HEK293T (cell line): ENCODE results near the gene FBXO41.

ENCODE experiments used
- CTCF ChIA-PET: fragments of 350-600 bp; formaldehyde crosslinking; extraction: SDS; loops from one replicate; lab custom pipeline; 2021; ENCODE audit warnings: antibody characterized with exemption, inconsistent platforms; lab: Yijun Ruan, JAX
- POLR2A ChIA-PET: fragments of 350-600 bp; formaldehyde crosslinking; extraction: SDS; loops from one replicate; lab custom pipeline; 2020; ENCODE audit warnings: antibody characterized with exemption, inconsistent platforms; lab: Yijun Ruan, JAX
- DNase-seq: peaks from one replicate; pipeline ENCODE4 v3.0.0; 2012; ENCODE audit warnings: mixed read lengths; ENCODE audit errors: extremely low spot score
- ARNT ChIP-seq: fragments of 450-650 bp; IDR thresholded peaks from 2 replicates; pipeline ENCODE4 v1.6.1; 2017; ENCODE audit warnings: mild to moderate bottlenecking
- BHLHE40 ChIP-seq: fragments of 450-650 bp; IDR thresholded peaks from 2 replicates; pipeline ENCODE4 v1.6.1; 2016; ENCODE audit warnings: mild to moderate bottlenecking, moderate library complexity, borderline replicate concordance
- CTBP1 ChIP-seq: fragments of 450-650 bp; IDR thresholded peaks from 2 replicates; pipeline ENCODE4 v1.6.1; 2016; ENCODE audit warnings: borderline replicate concordance
- ELF4 ChIP-seq: fragments of 450-650 bp; IDR thresholded peaks from 2 replicates; pipeline ENCODE4 v1.6.1; 2017; ENCODE audit warnings: antibody characterized with exemption
- FOXA1 ChIP-seq: fragments of 450-650 bp; IDR thresholded peaks from 2 replicates; pipeline ENCODE4 v1.6.1; 2016; ENCODE audit warnings: mild to moderate bottlenecking
- FOXK2 ChIP-seq: fragments of 450-650 bp; IDR thresholded peaks from 2 replicates; pipeline ENCODE4 v1.6.1; 2016; ENCODE audit warnings: mild to moderate bottlenecking
- FOXM1 ChIP-seq: fragments of 450-650 bp; IDR thresholded peaks from 2 replicates; pipeline ENCODE4 v1.6.1; 2017; ENCODE audit warnings: mild to moderate bottlenecking, borderline replicate concordance
- HDGF ChIP-seq: fragments of 450-650 bp; IDR thresholded peaks from 2 replicates; pipeline ENCODE4 v1.6.1; 2017; ENCODE audit warnings: antibody characterized with exemption, borderline replicate concordance
- L3MBTL2 ChIP-seq: fragments of 450-650 bp; conservative IDR thresholded peaks from 2 replicates; pipeline ENCODE4 v1.6.1; 2016; ENCODE audit warnings: mild to moderate bottlenecking
- LEF1 ChIP-seq: fragments of 450-650 bp; IDR thresholded peaks from 2 replicates; pipeline ENCODE4 v1.6.1; 2017; ENCODE audit warnings: mild to moderate bottlenecking, borderline replicate concordance
- NFRKB ChIP-seq: fragments of 450-650 bp; IDR thresholded peaks from 2 replicates; pipeline ENCODE4 v1.6.1; 2016; ENCODE audit warnings: mild to moderate bottlenecking, moderate library complexity
- SP1 ChIP-seq: fragments of 450-650 bp; IDR thresholded peaks from 2 replicates; pipeline ENCODE4 v1.6.1; 2017
- SUZ12 ChIP-seq: fragments of 450-650 bp; IDR thresholded peaks from 2 replicates; pipeline ENCODE4 v1.6.1; 2016; ENCODE audit warnings: mild to moderate bottlenecking
- TARDBP ChIP-seq: fragments of 450-650 bp; IDR thresholded peaks from 2 replicates; pipeline ENCODE4 v1.6.1; 2016
- ZNF384 ChIP-seq: fragments of 450-650 bp; IDR thresholded peaks from 2 replicates; pipeline ENCODE4 v1.6.1; 2016
- TF ChIP-seq, protein P1 (sequence below): fragments of 450-650 bp; IDR thresholded peaks from 2 replicates; pipeline ENCODE4 v1.6.1; 2016

FBXO41 gene

DNA sequence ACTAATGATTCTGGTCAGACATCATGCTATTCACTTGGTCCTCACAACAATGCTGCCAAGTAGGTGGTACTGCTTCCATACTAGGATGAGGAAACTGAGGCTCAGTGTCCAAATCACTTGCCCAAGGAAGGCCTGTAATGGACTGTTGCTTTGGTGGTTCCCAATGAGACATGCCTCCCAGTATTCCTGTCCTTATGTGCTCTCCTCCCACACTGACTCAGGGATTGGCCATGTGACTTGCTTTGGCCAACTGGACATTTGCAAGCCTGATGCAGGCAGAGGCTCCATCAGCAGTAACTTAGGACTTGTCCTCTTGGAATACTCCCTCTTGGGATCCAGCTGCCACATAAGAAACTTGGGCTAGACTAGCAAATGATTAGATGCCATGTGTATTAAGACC lies 3.0 kb downstream of the FBXO41 start:
- POLR2A ChIA-PET, result no interaction called here
- CTCF ChIA-PET, result interaction anchor here (1.7 kb wide), 1 partner anchor 11 kb away, joined by 7 read pairs; no protein-coding TSS in a partner anchor
- TF ChIP-seq ELF4 (no peak), BHLHE40 (no peak), CTBP1 (no peak), FOXM1 (no peak), LEF1 (no peak), ZNF384 (no peak), L3MBTL2 (no peak), TARDBP (no peak), HDGF (no peak), SUZ12 (no peak), FOXK2 (no peak), FOXA1 (no peak), SP1 (no peak), NFRKB (no peak), ARNT (no peak)
- TF ChIP-seq, protein P1, sequence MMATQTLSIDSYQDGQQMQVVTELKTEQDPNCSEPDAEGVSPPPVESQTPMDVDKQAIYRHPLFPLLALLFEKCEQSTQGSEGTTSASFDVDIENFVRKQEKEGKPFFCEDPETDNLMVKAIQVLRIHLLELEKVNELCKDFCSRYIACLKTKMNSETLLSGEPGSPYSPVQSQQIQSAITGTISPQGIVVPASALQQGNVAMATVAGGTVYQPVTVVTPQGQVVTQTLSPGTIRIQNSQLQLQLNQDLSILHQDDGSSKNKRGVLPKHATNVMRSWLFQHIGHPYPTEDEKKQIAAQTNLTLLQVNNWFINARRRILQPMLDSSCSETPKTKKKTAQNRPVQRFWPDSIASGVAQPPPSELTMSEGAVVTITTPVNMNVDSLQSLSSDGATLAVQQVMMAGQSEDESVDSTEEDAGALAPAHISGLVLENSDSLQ, result no peak
- DNase-seq, result no peak

DNA sequence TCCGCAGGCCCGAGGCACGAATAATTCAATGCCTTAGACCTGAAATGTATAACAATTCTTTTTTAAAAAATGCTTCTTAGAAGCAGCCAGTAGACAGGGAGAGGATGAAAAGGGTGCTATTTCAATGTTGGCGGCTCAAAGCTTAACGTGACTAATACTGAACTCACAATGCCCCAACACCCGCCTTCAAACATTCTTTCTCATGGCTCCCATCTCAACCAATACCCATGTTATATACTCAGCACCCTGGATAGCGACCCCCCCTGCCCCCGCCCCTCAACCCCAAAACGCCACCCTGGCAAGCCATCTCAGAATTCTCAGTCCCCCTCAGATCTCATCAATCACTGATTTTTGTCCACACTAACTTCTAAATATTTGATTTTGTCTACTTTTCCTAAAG lies 4.4 kb downstream of the FBXO41 start:
- DNase-seq, result no peak
- CTCF ChIA-PET, result interaction anchor here (1.7 kb wide), 1 partner anchor 12 kb away, joined by 7 read pairs; no protein-coding TSS in a partner anchor
- POLR2A ChIA-PET, result interaction anchor here (0.8 kb wide), 1 partner anchor 15 kb away, joined by 3 read pairs; no protein-coding TSS in a partner anchor
- no peak for TF ChIP-seq NFRKB
- no peak for TF ChIP-seq BHLHE40
- TF ChIP-seq ARNT, result no peak
- no peak for TF ChIP-seq TARDBP
- no peak for TF ChIP-seq LEF1
- no peak for TF ChIP-seq SP1
- no peak for TF ChIP-seq L3MBTL2
- TF ChIP-seq, protein P1, result no peak

DNA sequence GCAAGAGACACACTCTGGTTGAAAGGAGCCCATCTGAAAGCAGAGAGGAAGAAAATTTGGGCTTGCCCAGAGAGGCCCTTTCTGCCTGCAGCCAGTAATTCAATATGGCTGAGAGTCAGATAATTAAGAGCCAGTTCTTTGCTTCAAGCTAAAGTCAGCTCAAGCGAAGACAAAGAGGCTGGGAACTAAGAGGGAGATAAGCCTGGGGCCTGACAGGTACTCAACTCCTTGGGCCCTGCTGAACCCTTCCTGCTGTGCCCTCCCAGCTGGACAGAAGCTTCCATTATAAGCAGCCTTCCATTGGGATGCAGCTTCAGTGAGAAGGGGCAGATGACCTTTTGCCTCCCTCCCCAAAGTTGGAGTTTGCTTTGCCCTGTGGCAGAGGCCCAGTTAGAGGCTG lies 12.0 kb downstream of the FBXO41 start:
- TF ChIP-seq L3MBTL2 (no peak), FOXK2 (no peak), CTBP1 (no peak), NFRKB (no peak), LEF1 (no peak), TARDBP (no peak), FOXA1 (no peak), ZNF384 (no peak), FOXM1 (no peak), HDGF (no peak), SP1 (no peak), BHLHE40 (no peak), ELF4 (no peak), SUZ12 (no peak), ARNT (no peak)
- TF ChIP-seq, protein P1, result no peak
- CTCF ChIA-PET, result no interaction called here
- no peak for DNase-seq
- POLR2A ChIA-PET, result interaction anchor here (1.1 kb wide), 1 partner anchor 36 kb away, joined by 3 read pairs; no protein-coding TSS in a partner anchor

DNA sequence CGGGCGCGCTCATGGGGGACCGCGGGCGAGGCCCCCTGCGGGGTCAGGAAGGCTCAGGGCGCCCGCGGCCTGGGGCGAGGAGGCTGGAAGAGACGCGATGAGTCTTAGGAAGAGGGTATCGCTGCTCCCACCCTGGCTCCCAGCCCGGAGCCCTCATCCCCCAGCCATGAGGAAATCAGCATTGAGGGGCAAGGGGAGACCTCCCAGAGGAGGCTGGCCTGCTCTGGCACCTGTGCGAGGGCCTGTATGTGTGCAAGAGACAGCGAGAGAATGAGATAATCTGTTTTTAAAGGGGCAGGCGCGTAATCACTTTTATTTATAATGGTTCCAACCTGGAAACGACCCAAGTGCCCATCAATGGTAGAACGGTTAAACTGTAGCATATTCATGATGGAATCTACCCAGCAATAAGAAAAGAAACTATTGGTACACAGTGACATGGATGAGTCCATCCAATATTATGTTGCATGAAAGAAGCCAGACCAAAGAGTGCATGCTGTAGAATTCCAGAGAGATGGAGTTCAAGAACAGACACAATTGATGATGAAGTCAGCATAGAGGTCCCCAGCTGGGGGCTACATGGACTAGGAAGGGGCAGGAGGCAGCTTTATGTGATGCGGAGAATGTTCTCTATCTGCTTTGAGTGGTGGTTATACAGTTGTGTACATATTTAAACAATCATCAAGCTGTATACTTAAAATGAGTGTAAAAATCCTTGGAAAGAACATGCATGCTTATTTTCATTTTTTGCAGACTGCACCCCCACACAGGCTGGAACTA lies 14.4 kb downstream of the FBXO41 start:
- POLR2A ChIA-PET, result no interaction called here
- no peak for DNase-seq
- CTCF ChIA-PET, result no interaction called here
- TF ChIP-seq ZNF384 (no peak), FOXK2 (no peak), FOXM1 (no peak), ELF4 (no peak), SUZ12 (no peak), FOXA1 (no peak), TARDBP (no peak), CTBP1 (no peak), LEF1 (no peak), NFRKB (no peak), ARNT (no peak), HDGF (no peak), L3MBTL2 (no peak), BHLHE40 (no peak), SP1 (no peak)
- TF ChIP-seq, protein P1, result no peak
